Uterus (tissue), 2 donors: ENCODE measurements around the gene TMEM61.

Source experiments
- CTCF ChIP-seq, 4 experiments: fragments of 200-600 bp in 2 of 4; fragments of 450-650 bp in 2 of 4; sonication (generic) in 2 of 4; IDR thresholded peaks; one replicate each; pipeline ENCODE4 v1.5.1; 2016 to 2019; ENCODE audit warnings: antibody characterized with exemption in 4 of 4, mild to moderate bottlenecking in 2 of 4, moderate library complexity in 1 of 4
- POLR2A ChIP-seq, 2 donors: fragments of 450-650 bp; IDR thresholded peaks; one replicate each; pipeline ENCODE4 v1.6.1; 2016; ENCODE audit warnings: antibody characterized with exemption in 2 of 2, mild to moderate bottlenecking in 1 of 2, moderate library complexity in 1 of 2

- no peak for TF ChIP-seq CTCF (IDR thresholded peaks at IDR 0.05)
- no peak for TF ChIP-seq POLR2A (IDR thresholded peaks at IDR 0.05)
Measured at GRCh38 chr1:55041613-55042012, 61.2 kb downstream of the TMEM61 start.
